NT2/D1 (cell line): ENCODE results near the gene OVOL3.

ENCODE experiments used
- DNase-seq: peaks from one replicate; pipeline ENCODE4 v3.0.0-alpha.2; 2011; ENCODE audit warnings: low read depth, low spot score
- H3K27me3 ChIP-seq: 2 replicates; pipeline ENCODE4 v1.6.0; 2011; ENCODE audit warnings: mild to moderate bottlenecking; ENCODE audit not compliant: insufficient read length, insufficient read depth
- H3K36me3 ChIP-seq: 2 replicates; pipeline ENCODE4 v1.6.1; 2011; ENCODE audit warnings: mild to moderate bottlenecking, low read length, mixed read lengths; ENCODE audit not compliant: insufficient read depth, insufficient read length
- H3K4me1 ChIP-seq: 2 replicates; pipeline ENCODE4 v1.5.1; 2011; ENCODE audit not compliant: insufficient read depth, insufficient read length
- H3K4me3 ChIP-seq: 2 replicates; pipeline ENCODE4 v1.5.1; 2011; ENCODE audit warnings: low read depth; ENCODE audit not compliant: insufficient read length
- H3K9ac ChIP-seq: 2 replicates; pipeline ENCODE4 v1.6.0; 2011; ENCODE audit warnings: low read depth; ENCODE audit not compliant: insufficient read length
- H3K9me3 ChIP-seq: 2 replicates; pipeline ENCODE4 v1.5.1; 2011; ENCODE audit warnings: mild to moderate bottlenecking, low read length; ENCODE audit not compliant: insufficient read depth
- SUZ12 ChIP-seq: IDR thresholded peaks from 2 replicates; pipeline ENCODE4 v1.6.1; 2011; ENCODE audit not compliant: insufficient read length, insufficient read depth; ENCODE audit errors: extremely low read depth
- YY1 ChIP-seq: IDR thresholded peaks from 2 replicates; pipeline ENCODE4 v1.6.1; 2011; ENCODE audit not compliant: insufficient read length, insufficient read depth
- ZNF274 ChIP-seq: IDR thresholded peaks from 2 replicates; pipeline ENCODE4 v1.6.1; 2011; ENCODE audit warnings: mild to moderate bottlenecking, low read depth, low read length

The OVOL3 gene

DNA sequence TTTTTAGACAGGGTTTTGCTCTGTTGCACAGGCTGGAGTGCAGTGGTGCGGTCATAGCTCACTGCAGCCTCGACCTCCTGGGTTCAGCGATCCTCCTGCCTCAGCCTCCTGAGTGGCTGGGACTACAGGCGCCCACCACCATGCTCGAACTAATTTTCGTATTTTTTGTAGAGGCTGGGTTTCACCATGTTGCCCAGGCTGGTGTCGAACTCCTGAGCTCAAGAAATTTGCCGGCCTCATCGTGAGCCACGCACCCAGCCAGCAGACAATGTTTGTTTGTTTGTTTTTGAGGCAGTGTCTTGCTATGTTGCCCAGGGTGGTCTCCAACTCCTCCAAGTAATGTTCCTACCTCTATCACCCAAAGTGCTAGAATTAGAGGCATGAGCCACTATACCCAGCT is 42.2 kb downstream of the OVOL3 start:
- no peak overlapping the region for H3K9ac ChIP-seq
- H3K4me3 ChIP-seq, result no peak overlapping the region
- DNase-seq, result no peak
- TF ChIP-seq YY1 (no peak), ZNF274 (no peak), SUZ12 (no peak)
- H3K9me3 ChIP-seq, result no peaks in the 10 kb centered on the region
- peaks cover 9% of the 10 kb centered on the region for H3K4me1 ChIP-seq
- H3K36me3 ChIP-seq, result peaks cover 32% of the 10 kb centered on the region
- no peaks in the 10 kb centered on the region for H3K27me3 ChIP-seq

DNA sequence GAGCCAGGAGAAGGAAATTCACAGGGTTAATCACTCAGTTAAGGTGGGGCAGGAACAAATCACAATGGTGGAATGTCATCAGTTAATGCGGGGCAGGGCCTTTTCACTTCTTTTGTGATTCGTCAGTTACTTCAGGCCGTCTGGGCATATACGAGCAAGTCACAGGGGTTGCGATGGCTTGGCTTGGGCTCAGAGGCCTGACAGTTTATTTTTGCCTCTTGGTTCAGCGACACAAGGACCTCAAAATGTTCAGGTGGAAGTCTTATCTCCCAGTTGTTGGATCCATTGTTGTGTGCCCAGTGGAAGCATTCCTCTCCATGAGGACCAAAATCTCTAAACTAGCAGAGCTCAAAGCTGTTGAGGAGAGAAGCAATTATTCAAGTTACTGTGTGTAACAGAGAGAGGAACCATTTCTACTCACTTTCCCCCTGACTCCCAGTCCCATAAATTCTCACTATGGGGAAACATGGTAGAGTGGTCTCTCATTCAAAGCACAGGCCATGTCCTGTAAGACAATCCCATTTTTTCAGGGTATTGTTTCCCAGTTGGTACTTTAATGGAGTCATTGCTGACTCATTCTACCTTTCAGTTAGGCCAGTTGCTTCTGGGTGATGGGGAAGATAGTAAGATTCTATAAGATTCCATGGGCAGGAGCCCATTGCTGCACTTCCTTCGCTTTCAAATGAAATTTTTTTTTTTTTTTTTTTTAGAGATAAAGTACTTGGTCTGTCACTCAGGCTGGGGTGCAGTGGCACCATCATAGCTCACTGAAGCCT is 50.1 kb downstream of the OVOL3 start:
- Histone ChIP-seq H3K9me3 (no peaks in the 10 kb centered on the region), H3K4me3 (no peak overlapping the region), H3K36me3 (peaks cover 11% of the 10 kb centered on the region), H3K9ac (no peak overlapping the region), H3K27me3 (no peaks in the 10 kb centered on the region), H3K4me1 (no peaks in the 10 kb centered on the region)
- no peak for DNase-seq
- no peak for TF ChIP-seq SUZ12
- TF ChIP-seq ZNF274, result no peak
- no peak for TF ChIP-seq YY1
